Neural cell (in vitro differentiated cells): Measurements from ENCODE around the gene NRN1L. TPM values are rescaled to one million over a fixed set of nuclear protein-coding genes. Genes with fewer than 3 reads are reported as not detected.
"Not testable (repeated sequence)": the region's sequence is repeated elsewhere in the genome, so short reads cannot be mapped to it uniquely, and the experiment has no call there.

Experiments
- H2AFZ ChIP-seq: fragments of 200-600, 300-800 bp; sonication (generic), shearing (Covaris generic); 2 replicates; pipeline ENCODE4 v1.6.0; 2014; ENCODE audit warnings: low read depth, mild to moderate bottlenecking, antibody characterized with exemption, low read length, moderate library complexity
- H3F3A ChIP-seq: fragments of 200-600 bp; shearing (Covaris generic); 2 replicates; pipeline ENCODE4 v1.6.1; 2016; ENCODE audit warnings: mild to moderate bottlenecking, moderate library complexity, mixed read lengths, antibody characterized with exemption, low read length; ENCODE audit not compliant: insufficient read depth, poor library complexity, severe bottlenecking
- H3K27ac ChIP-seq: fragments of 200-600, 300-800 bp; sonication (generic), shearing (Covaris generic); 2 replicates; pipeline ENCODE4 v1.5.1; 2014; ENCODE audit warnings: mild to moderate bottlenecking, low read length, moderate library complexity
- H3K27me3 ChIP-seq: fragments of 300-800, 200-600 bp; sonication (generic), shearing (Covaris generic); 2 replicates; pipeline ENCODE4 v1.6.0; 2014; ENCODE audit warnings: mild to moderate bottlenecking, low read depth, low read length, moderate library complexity; ENCODE audit not compliant: insufficient read depth
- H3K36me3 ChIP-seq: fragments of 300-800, 200-600 bp; sonication (generic), shearing (Covaris generic); 2 replicates; pipeline ENCODE4 v1.5.1; 2014; ENCODE audit warnings: mild to moderate bottlenecking, antibody characterized with exemption, low read length, moderate library complexity; ENCODE audit not compliant: insufficient read depth
- H3K4me2 ChIP-seq: fragments of 300-800, 200-600 bp; sonication (generic), shearing (Covaris generic); 2 replicates; pipeline ENCODE4 v1.6.0; 2014; ENCODE audit warnings: mild to moderate bottlenecking, low read length
- H3K4me3 ChIP-seq: fragments of 300-800, 200-600 bp; sonication (generic), shearing (Covaris generic); 2 replicates; pipeline ENCODE4 v1.5.1; 2014; ENCODE audit warnings: mild to moderate bottlenecking, low read length, moderate library complexity
- H3K79me2 ChIP-seq: fragments of 200-600 bp; shearing (Covaris generic); replicated peaks from 2 replicates; pipeline ENCODE4 v1.6.0; 2014; ENCODE audit warnings: mild to moderate bottlenecking, low read length, moderate library complexity; ENCODE audit not compliant: insufficient read depth
- H3K9ac ChIP-seq: fragments of 300-800, 200-600 bp; sonication (generic), shearing (Covaris generic); 2 replicates; pipeline ENCODE4 v1.6.1; 2016; ENCODE audit warnings: mild to moderate bottlenecking, low read length, mixed read lengths
- H3K9me2 ChIP-seq: fragments of 200-600 bp; shearing (Covaris generic); 2 replicates; pipeline ENCODE4 v1.6.1; 2016; ENCODE audit warnings: mild to moderate bottlenecking, low read length, mixed read lengths; ENCODE audit not compliant: insufficient read depth
- H3K9me3 ChIP-seq: fragments of 200-600, 300-800 bp; sonication (generic), shearing (Covaris generic); 2 replicates; pipeline ENCODE4 v1.6.1; 2016; ENCODE audit warnings: mild to moderate bottlenecking, mixed run types, low read length, moderate library complexity, mixed read lengths
- H4K20me1 ChIP-seq: fragments of 200-600 bp; shearing (Covaris generic); 2 replicates; pipeline ENCODE4 v1.6.1; 2016; ENCODE audit warnings: mild to moderate bottlenecking, mixed run types; ENCODE audit not compliant: insufficient read depth
- EP300 ChIP-seq: fragments of 450-650 bp; conservative IDR thresholded peaks from 2 replicates; pipeline ENCODE4 v1.6.1; 2014; ENCODE audit warnings: antibody characterized with exemption, mild to moderate bottlenecking, moderate library complexity; ENCODE audit not compliant: poor library complexity, severe bottlenecking
- EZH2 ChIP-seq: fragments of 200-600, 300-800 bp; shearing (Covaris generic), sonication (generic); IDR thresholded peaks from 2 replicates; pipeline ENCODE4 v1.6.1; 2014; ENCODE audit warnings: antibody characterized with exemption, low read length, borderline replicate concordance, mild to moderate bottlenecking; ENCODE audit not compliant: insufficient read depth, poor library complexity, severe bottlenecking
- MXI1 ChIP-seq: fragments of 450-650 bp; conservative IDR thresholded peaks from 2 replicates; pipeline ENCODE4 v1.6.1; 2014; ENCODE audit warnings: antibody characterized with exemption, mild to moderate bottlenecking; ENCODE audit not compliant: poor library complexity, severe bottlenecking
- POLR2AphosphoS5 ChIP-seq: IDR thresholded peaks from 2 replicates; pipeline ENCODE4 v1.6.1; 2012
- RAD21 ChIP-seq: fragments of 450-650 bp; conservative IDR thresholded peaks from 2 replicates; pipeline ENCODE4 v1.6.1; 2014; ENCODE audit warnings: antibody characterized with exemption, mild to moderate bottlenecking, moderate library complexity
- REST ChIP-seq: IDR thresholded peaks from 2 replicates; pipeline ENCODE4 v1.6.1; 2012; ENCODE audit warnings: borderline replicate concordance
- SMC3 ChIP-seq: fragments of 450-650 bp; conservative IDR thresholded peaks from 2 replicates; pipeline ENCODE4 v1.6.1; 2014; ENCODE audit warnings: antibody characterized with exemption, mild to moderate bottlenecking, moderate library complexity; ENCODE audit not compliant: poor library complexity
- TAF1 ChIP-seq: IDR thresholded peaks from 2 replicates; pipeline ENCODE4 v1.6.1; 2012; ENCODE audit warnings: low read depth
- polyA minus RNA-seq: library from RNA; depleted of rRNA, polyadenylated mRNA; stranded (reverse); fragments of >200 nt; gene quantifications from 2 replicates; pipeline ENCODE4 v1.2.3, GENCODE V29; 2014
- polyA plus RNA-seq: library from polyadenylated mRNA; depleted of rRNA; stranded (reverse); fragments of >200 nt; gene quantifications from 2 replicates; pipeline ENCODE4 v1.2.3, GENCODE V29; 2014
- TF ChIP-seq, protein P1 (sequence below): fragments of 450-650 bp; IDR thresholded peaks from 2 replicates; pipeline ENCODE4 v1.5.1; 2014; ENCODE audit warnings: antibody characterized with exemption, mild to moderate bottlenecking, moderate library complexity; ENCODE audit not compliant: poor library complexity, severe bottlenecking

Gene NRN1L
- polyA plus RNA-seq = 2.2 TPM in 1 of 2 replicates, not detected in the other
- not detected in 2 replicates for polyA minus RNA-seq

- H3K9me3 ChIP-seq = no peaks in the 10 kb centered on the region
- no peaks in the 10 kb centered on the region for H3K27me3 ChIP-seq
- no peaks in the 10 kb centered on the region for H3K79me2 ChIP-seq
- no peak within 1 kb of the TSS for H3K4me2 ChIP-seq
- peaks cover 8% of the 10 kb centered on the region for H3K36me3 ChIP-seq
- no peaks in the 10 kb centered on the region for H3K9me2 ChIP-seq
- H3K9ac ChIP-seq = no peak within 1 kb of the TSS
- H3F3A ChIP-seq = no peaks in the 10 kb centered on the region
- H3K27ac ChIP-seq = no peak within 1 kb of the TSS
- H3K4me3 ChIP-seq = no peak within 1 kb of the TSS
- H4K20me1 ChIP-seq = no peaks in the 10 kb centered on the region
- H2AFZ ChIP-seq = no peak within 1 kb of the TSS
- TF ChIP-seq EP300 (no peak), SMC3 (no peak), REST (no peak)
- TF ChIP-seq, protein P1, sequence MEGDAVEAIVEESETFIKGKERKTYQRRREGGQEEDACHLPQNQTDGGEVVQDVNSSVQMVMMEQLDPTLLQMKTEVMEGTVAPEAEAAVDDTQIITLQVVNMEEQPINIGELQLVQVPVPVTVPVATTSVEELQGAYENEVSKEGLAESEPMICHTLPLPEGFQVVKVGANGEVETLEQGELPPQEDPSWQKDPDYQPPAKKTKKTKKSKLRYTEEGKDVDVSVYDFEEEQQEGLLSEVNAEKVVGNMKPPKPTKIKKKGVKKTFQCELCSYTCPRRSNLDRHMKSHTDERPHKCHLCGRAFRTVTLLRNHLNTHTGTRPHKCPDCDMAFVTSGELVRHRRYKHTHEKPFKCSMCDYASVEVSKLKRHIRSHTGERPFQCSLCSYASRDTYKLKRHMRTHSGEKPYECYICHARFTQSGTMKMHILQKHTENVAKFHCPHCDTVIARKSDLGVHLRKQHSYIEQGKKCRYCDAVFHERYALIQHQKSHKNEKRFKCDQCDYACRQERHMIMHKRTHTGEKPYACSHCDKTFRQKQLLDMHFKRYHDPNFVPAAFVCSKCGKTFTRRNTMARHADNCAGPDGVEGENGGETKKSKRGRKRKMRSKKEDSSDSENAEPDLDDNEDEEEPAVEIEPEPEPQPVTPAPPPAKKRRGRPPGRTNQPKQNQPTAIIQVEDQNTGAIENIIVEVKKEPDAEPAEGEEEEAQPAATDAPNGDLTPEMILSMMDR = no peak
These were observed at the start of gene NRN1L for GRCh38 chr16:67884684-67885083. Gene NRN1L, plus strand, starts transcription at chr16:67884885. Its CDS starts 19 bp downstream, at chr16:67884904.

- H3K9me3 ChIP-seq, H3K4me3 ChIP-seq, H3K9me2 ChIP-seq, H3K9ac ChIP-seq, H4K20me1 ChIP-seq, H3K27ac ChIP-seq, H3F3A ChIP-seq, H2AFZ ChIP-seq, H3K4me2 ChIP-seq, H3K36me3 ChIP-seq, H3K79me2 ChIP-seq, H3K27me3 ChIP-seq: not testable (repeated sequence)
These were observed 47.5 kb upstream of the NRN1L start for GRCh38 chr16:67837190-67837589.

- no peak for TF ChIP-seq TAF1
- TF ChIP-seq MXI1 = no peak
- no peak for TF ChIP-seq RAD21
- no peak for TF ChIP-seq REST
- no peak for TF ChIP-seq POLR2AphosphoS5
- no peak for TF ChIP-seq EZH2
- Histone ChIP-seq H3K27ac (no peak overlapping the region), H2AFZ (no peak overlapping the region), H3K9me3 (no peaks in the 10 kb centered on the region), H3K4me3 (no peak overlapping the region), H3K9me2 (no peaks in the 10 kb centered on the region), H3K36me3 (no peaks in the 10 kb centered on the region), H3K79me2 (peaks cover 4% of the 10 kb centered on the region), H3F3A (no peaks in the 10 kb centered on the region), H4K20me1 (no peaks in the 10 kb centered on the region), H3K4me2 (no peak overlapping the region), H3K9ac (no peak overlapping the region), H3K27me3 (no peaks in the 10 kb centered on the region)
These were observed 46.9 kb upstream of the NRN1L start for GRCh38 chr16:67837811-67838210.
